Right lobe of liver (tissue), 4 donors: ENCODE data around the gene EIF6.

Experiments used
- POLR2A ChIP-seq: fragments of 450-650 bp; IDR thresholded peaks from one replicate; pipeline ENCODE4 v1.6.1; 2017; ENCODE audit warnings: antibody characterized with exemption, mild to moderate bottlenecking
- TF ChIP-seq, protein P1 (sequence below), 4 donors: fragments of 200-600 bp in 3 of 4; fragments of 450-650 bp in 1 of 4; IDR thresholded peaks; one replicate each; pipeline versions ENCODE4 v1.5.1 to v1.8.0; 2016 to 2022; ENCODE audit warnings: antibody characterized with exemption in 4 of 4, mild to moderate bottlenecking in 2 of 4
- donor health status: DM: no; HTN: no; CAD: no.
- donor health status: DM: no; HTN: no; CAD: no.
- donor health status: DM: no; HTN: yes; CAD: no.

DNA sequence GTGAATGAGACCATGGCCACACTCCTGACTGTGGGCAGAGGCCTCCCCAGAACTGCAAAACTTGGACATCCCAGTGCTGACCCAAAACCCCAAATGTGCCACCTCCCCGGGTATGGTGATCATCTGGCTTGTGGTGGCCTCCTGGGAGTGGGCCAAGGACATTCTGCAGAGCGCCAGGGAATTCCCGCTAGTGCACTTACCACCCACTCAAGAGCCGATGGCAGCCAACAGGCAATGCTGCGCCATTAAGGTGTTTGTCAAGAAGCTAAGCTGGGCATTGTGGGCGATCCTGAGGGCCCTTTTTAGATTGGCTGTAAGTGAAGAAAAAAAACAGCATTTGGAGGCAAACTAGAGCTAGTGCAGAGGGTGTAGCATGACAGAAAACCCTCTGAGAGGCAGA, 48.7 kb downstream of the EIF6 start:
- TF ChIP-seq, protein P1, sequence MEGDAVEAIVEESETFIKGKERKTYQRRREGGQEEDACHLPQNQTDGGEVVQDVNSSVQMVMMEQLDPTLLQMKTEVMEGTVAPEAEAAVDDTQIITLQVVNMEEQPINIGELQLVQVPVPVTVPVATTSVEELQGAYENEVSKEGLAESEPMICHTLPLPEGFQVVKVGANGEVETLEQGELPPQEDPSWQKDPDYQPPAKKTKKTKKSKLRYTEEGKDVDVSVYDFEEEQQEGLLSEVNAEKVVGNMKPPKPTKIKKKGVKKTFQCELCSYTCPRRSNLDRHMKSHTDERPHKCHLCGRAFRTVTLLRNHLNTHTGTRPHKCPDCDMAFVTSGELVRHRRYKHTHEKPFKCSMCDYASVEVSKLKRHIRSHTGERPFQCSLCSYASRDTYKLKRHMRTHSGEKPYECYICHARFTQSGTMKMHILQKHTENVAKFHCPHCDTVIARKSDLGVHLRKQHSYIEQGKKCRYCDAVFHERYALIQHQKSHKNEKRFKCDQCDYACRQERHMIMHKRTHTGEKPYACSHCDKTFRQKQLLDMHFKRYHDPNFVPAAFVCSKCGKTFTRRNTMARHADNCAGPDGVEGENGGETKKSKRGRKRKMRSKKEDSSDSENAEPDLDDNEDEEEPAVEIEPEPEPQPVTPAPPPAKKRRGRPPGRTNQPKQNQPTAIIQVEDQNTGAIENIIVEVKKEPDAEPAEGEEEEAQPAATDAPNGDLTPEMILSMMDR (IDR thresholded peaks at IDR 0.05): no peak
- no peak for TF ChIP-seq POLR2A
